ENCODE data around the gene PTPRD.
"Not testable (repeated sequence)": the region's sequence is repeated elsewhere in the genome, so short reads cannot be mapped to it uniquely, and the experiment has no call there.

The PTPRD gene

GRCh38 chr9:8718121-8718725, 1894.6 kb downstream of the PTPRD start:
- Mint-ChIP-seq H3K27me3 (no peaks in the 10 kb centered on the region), H3K4me1 (no peaks in the 10 kb centered on the region), H3K36me3 (ENCODE audit: insufficient read depth) (no peaks in the 10 kb centered on the region), H3K9me3 (peaks cover 6% of the 10 kb centered on the region), H3K4me3 (no peak overlapping the region), H3K27ac (ENCODE audit: low read depth) (no peak overlapping the region)
- DNase-seq (ENCODE audit: low spot score in 2 of 2): no peak
- ATAC-seq (replicated peaks; ENCODE audit: extremely low read depth, poor library complexity, severe bottlenecking): no peak

GRCh38 chr9:8717146-8717545, 1895.7 kb downstream of the PTPRD start:
- Mint-ChIP-seq H3K4me1 (no peaks in the 10 kb centered on the region), H3K9me3 (peaks cover 6% of the 10 kb centered on the region), H3K27ac (ENCODE audit: low read depth) (no peak overlapping the region), H3K27me3 (no peaks in the 10 kb centered on the region), H3K36me3 (ENCODE audit: insufficient read depth) (no peaks in the 10 kb centered on the region), H3K4me3 (no peak overlapping the region)
- DNase-seq (ENCODE audit: low spot score in 2 of 2) (no peak), ATAC-seq (replicated peaks; ENCODE audit: extremely low read depth, poor library complexity, severe bottlenecking) (no peak)

GRCh38 chr9:8715788-8716187, 1897.0 kb downstream of the PTPRD start:
- H3K4me1 Mint-ChIP-seq: no peaks in the 10 kb centered on the region
- no peaks in the 10 kb centered on the region for H3K27me3 Mint-ChIP-seq
- no peak overlapping the region for H3K27ac Mint-ChIP-seq (ENCODE audit: low read depth)
- no peak overlapping the region for H3K4me3 Mint-ChIP-seq
- H3K9me3 Mint-ChIP-seq: peaks cover 6% of the 10 kb centered on the region
- DNase-seq (ENCODE audit: low spot score in 2 of 2): no peak
- no peaks in the 10 kb centered on the region for H3K36me3 Mint-ChIP-seq (ENCODE audit: insufficient read depth)
- ATAC-seq (replicated peaks; ENCODE audit: extremely low read depth, poor library complexity, severe bottlenecking): no peak

GRCh38 chr9:8713811-8714165, 1899.0 kb downstream of the PTPRD start:
- ATAC-seq (replicated peaks; ENCODE audit: extremely low read depth, poor library complexity, severe bottlenecking) (no peak), DNase-seq (ENCODE audit: low spot score in 2 of 2) (no peak)
- H3K27me3 Mint-ChIP-seq: no peaks in the 10 kb centered on the region

GRCh38 chr9:8713149-8713810, 1899.5 kb downstream of the PTPRD start:
- ATAC-seq (replicated peaks; ENCODE audit: extremely low read depth, poor library complexity, severe bottlenecking): no peak
- Mint-ChIP-seq H3K4me1 (no peaks in the 10 kb centered on the region), H3K9me3 (no peaks in the 10 kb centered on the region), H3K27me3 (no peaks in the 10 kb centered on the region), H3K36me3 (ENCODE audit: insufficient read depth) (no peaks in the 10 kb centered on the region), H3K27ac (ENCODE audit: low read depth) (no peak overlapping the region), H3K4me3 (no peak overlapping the region)
- DNase-seq (ENCODE audit: low spot score in 2 of 2): no peak

More at GRCh38 chr9:8713811-8714165, 1899.0 kb downstream of the PTPRD start:
- Mint-ChIP-seq H3K4me1 (no peaks in the 10 kb centered on the region), H3K36me3 (ENCODE audit: insufficient read depth) (no peaks in the 10 kb centered on the region), H3K27ac (ENCODE audit: low read depth) (no peak overlapping the region), H3K4me3 (no peak overlapping the region), H3K9me3 (peaks cover 4% of the 10 kb centered on the region)

- Mint-ChIP-seq H3K27ac (ENCODE audit: low read depth) (no peak overlapping the region), H3K36me3 (ENCODE audit: insufficient read depth) (no peaks in the 10 kb centered on the region), H3K27me3 (no peaks in the 10 kb centered on the region), H3K9me3 (no peaks in the 10 kb centered on the region), H3K4me1 (no peaks in the 10 kb centered on the region), H3K4me3 (no peak overlapping the region)
- DNase-seq (ENCODE audit: low spot score in 2 of 2): no peak
- no peak for ATAC-seq (replicated peaks; ENCODE audit: extremely low read depth, poor library complexity, severe bottlenecking)
Observed at GRCh38 chr9:8709731-8710130, 1903.1 kb downstream of the PTPRD start.

GRCh38 chr9:8708728-8709127, 1904.1 kb downstream of the PTPRD start:
- no peak for DNase-seq (ENCODE audit: low spot score in 2 of 2)
- no peak overlapping the region for H3K27ac Mint-ChIP-seq (ENCODE audit: low read depth)
- ATAC-seq (replicated peaks; ENCODE audit: extremely low read depth, poor library complexity, severe bottlenecking): no peak
- no peak overlapping the region for H3K4me3 Mint-ChIP-seq
- peaks cover 4% of the 10 kb centered on the region for H3K9me3 Mint-ChIP-seq
- no peaks in the 10 kb centered on the region for H3K4me1 Mint-ChIP-seq
- H3K27me3 Mint-ChIP-seq: no peaks in the 10 kb centered on the region
- no peaks in the 10 kb centered on the region for H3K36me3 Mint-ChIP-seq (ENCODE audit: insufficient read depth)

GRCh38 chr9:8706998-8707397, 1905.8 kb downstream of the PTPRD start:
- Mint-ChIP-seq H3K4me1 (no peaks in the 10 kb centered on the region), H3K27me3 (no peaks in the 10 kb centered on the region), H3K9me3 (peaks cover 4% of the 10 kb centered on the region), H3K36me3 (ENCODE audit: insufficient read depth) (no peaks in the 10 kb centered on the region), H3K4me3 (no peak overlapping the region), H3K27ac (ENCODE audit: low read depth) (no peak overlapping the region)
- DNase-seq (ENCODE audit: low spot score in 2 of 2): no peak
- no peak for ATAC-seq (replicated peaks; ENCODE audit: extremely low read depth, poor library complexity, severe bottlenecking)

- peaks cover 4% of the 10 kb centered on the region for H3K9me3 Mint-ChIP-seq
- H3K4me3 Mint-ChIP-seq: no peak overlapping the region
- H3K4me1 Mint-ChIP-seq: no peaks in the 10 kb centered on the region
- no peak for DNase-seq (ENCODE audit: low spot score in 2 of 2)
- no peaks in the 10 kb centered on the region for H3K27me3 Mint-ChIP-seq
- H3K27ac Mint-ChIP-seq (ENCODE audit: low read depth): no peak overlapping the region
- H3K36me3 Mint-ChIP-seq (ENCODE audit: insufficient read depth): no peaks in the 10 kb centered on the region
- no peak for ATAC-seq (replicated peaks; ENCODE audit: extremely low read depth, poor library complexity, severe bottlenecking)
Observed at GRCh38 chr9:8706531-8706930, 1906.3 kb downstream of the PTPRD start.

GRCh38 chr9:8705861-8706260, 1906.9 kb downstream of the PTPRD start:
- no peak overlapping the region for H3K27ac Mint-ChIP-seq (ENCODE audit: low read depth)
- H3K36me3 Mint-ChIP-seq (ENCODE audit: insufficient read depth): no peaks in the 10 kb centered on the region
- no peak overlapping the region for H3K4me3 Mint-ChIP-seq
- H3K9me3 Mint-ChIP-seq: peaks cover 4% of the 10 kb centered on the region
- ATAC-seq (replicated peaks; ENCODE audit: extremely low read depth, poor library complexity, severe bottlenecking): no peak
- no peak for DNase-seq (ENCODE audit: low spot score in 2 of 2)
- H3K27me3 Mint-ChIP-seq: no peaks in the 10 kb centered on the region
- H3K4me1 Mint-ChIP-seq: no peaks in the 10 kb centered on the region

GRCh38 chr9:8703904-8704303, 1908.9 kb downstream of the PTPRD start:
- Mint-ChIP-seq H3K27ac (ENCODE audit: low read depth) (no peak overlapping the region), H3K4me1 (no peaks in the 10 kb centered on the region), H3K9me3 (peaks cover 4% of the 10 kb centered on the region), H3K36me3 (ENCODE audit: insufficient read depth) (no peaks in the 10 kb centered on the region), H3K27me3 (no peaks in the 10 kb centered on the region), H3K4me3 (no peak overlapping the region)
- no peak for ATAC-seq (replicated peaks; ENCODE audit: extremely low read depth, poor library complexity, severe bottlenecking)
- DNase-seq (ENCODE audit: low spot score in 2 of 2): no peak

GRCh38 chr9:8701904-8702303, 1910.9 kb downstream of the PTPRD start:
- Mint-ChIP-seq H3K27me3 (no peaks in the 10 kb centered on the region), H3K27ac (ENCODE audit: low read depth) (no peak overlapping the region), H3K36me3 (ENCODE audit: insufficient read depth) (no peaks in the 10 kb centered on the region), H3K4me3 (no peak overlapping the region), H3K9me3 (peaks cover 4% of the 10 kb centered on the region), H3K4me1 (no peaks in the 10 kb centered on the region)
- DNase-seq (ENCODE audit: low spot score in 2 of 2): no peak
- ATAC-seq (replicated peaks; ENCODE audit: extremely low read depth, poor library complexity, severe bottlenecking): no peak

GRCh38 chr9:8697565-8697964, 1915.2 kb downstream of the PTPRD start:
- H3K36me3 Mint-ChIP-seq (ENCODE audit: insufficient read depth); DNase-seq (ENCODE audit: low spot score in 2 of 2); H3K9me3 Mint-ChIP-seq; H3K4me1 Mint-ChIP-seq; H3K27me3 Mint-ChIP-seq; ATAC-seq (replicated peaks; ENCODE audit: extremely low read depth, poor library complexity, severe bottlenecking); H3K27ac Mint-ChIP-seq (ENCODE audit: low read depth); H3K4me3 Mint-ChIP-seq: not testable (repeated sequence)
